SK-N-SH (cell line): Measurements from ENCODE around the gene BID.

Experiments used
- EP300 ChIP-seq, 2 experiments: IDR thresholded peaks; 2 replicates each; pipeline versions ENCODE4 v1.4.0 to v1.6.1; 2012; ENCODE audit warnings: borderline replicate concordance in 1 of 2, low read depth in 1 of 2, low read length in 1 of 2
- FOXM1 ChIP-seq: IDR thresholded peaks from 2 replicates; pipeline ENCODE4 v1.4.0; 2012; ENCODE audit warnings: low read depth, mild to moderate bottlenecking
- POLR2AphosphoS5 ChIP-seq: IDR thresholded peaks from 2 replicates; pipeline ENCODE4 v1.6.1; 2012; ENCODE audit warnings: low read depth, low read length
- SIN3A ChIP-seq: IDR thresholded peaks from 2 replicates; pipeline ENCODE4 v1.6.1; 2012; ENCODE audit warnings: low read depth, mild to moderate bottlenecking, low read length, moderate library complexity, borderline replicate concordance

- no peak for TF ChIP-seq POLR2AphosphoS5
- no peak for TF ChIP-seq SIN3A
- TF ChIP-seq FOXM1: no peak
- no peak for TF ChIP-seq EP300 (IDR thresholded peaks at IDR 0.05; ENCODE audit: borderline replicate concordance in 1 of 2, low read depth in 1 of 2, low read length in 1 of 2)
Observed at GRCh38 chr22:17781319-17782031, 7.2 kb upstream of the BID start.
